RWPE1 (cell line): ENCODE results near the gene PARN.

ENCODE experiments used
- CTCF ChIA-PET: fragments of 350-600 bp; sonication (Branson Sonifier 250); formaldehyde crosslinking; extraction: SDS; loops from one replicate; lab custom pipeline; 2021; lab: Yijun Ruan, JAX
- POLR2A ChIA-PET: fragments of 400-600 bp; formaldehyde crosslinking; extraction: SDS; loops from one replicate; lab custom pipeline; 2020; ENCODE audit warnings: antibody characterized with exemption; ENCODE audit not compliant: low non-redundant PET; lab: Yijun Ruan, JAX
- DNase-seq: peaks from one replicate; pipeline ENCODE4 v3.0.0; 2012; ENCODE audit warnings: low spot score
- H3K27ac ChIP-seq: fragments of 450-650 bp; 2 replicates; pipeline ENCODE4 v1.5.1; 2017
- CTCF ChIP-seq: fragments of 450-650 bp; conservative IDR thresholded peaks from 2 replicates; pipeline ENCODE4 v1.5.1; 2017; ENCODE audit warnings: low read depth, mild to moderate bottlenecking

Gene PARN

GRCh38 chr16:14487579-14487978 is 142.5 kb downstream of the PARN start:
- DNase-seq = no peak
- ChIA-PET POLR2A (interaction anchor here (0.7 kb wide), 1 partner anchor 184 kb away, joined by 3 read pairs; no protein-coding TSS in a partner anchor), CTCF (interaction anchor here (1.0 kb wide), 1 partner anchor 13 kb away, joined by 3 read pairs; no protein-coding TSS in a partner anchor)
- no peak for TF ChIP-seq CTCF
- H3K27ac ChIP-seq = no peak overlapping the region

GRCh38 chr16:14486520-14487303 is 143.3 kb downstream of the PARN start:
- DNase-seq = peak; percentile 86
- ChIA-PET CTCF (interaction anchor here (1.0 kb wide), 1 partner anchor 14 kb away, joined by 3 read pairs; no protein-coding TSS in a partner anchor), POLR2A (interaction anchor here (0.7 kb wide), 1 partner anchor 183 kb away, joined by 3 read pairs; no protein-coding TSS in a partner anchor)
- peak overlapping the region; percentile 88 for H3K27ac ChIP-seq
- TF ChIP-seq CTCF = no peak

GRCh38 chr16:14485811-14486519 is 144.1 kb downstream of the PARN start:
- TF ChIP-seq CTCF = no peak
- POLR2A ChIA-PET = interaction anchor here (0.5 kb wide), 1 partner anchor 211 kb away, joined by 6 read pairs; no protein-coding TSS in a partner anchor
- CTCF ChIA-PET = interaction anchor here (0.6 kb wide), 1 partner anchor 26 kb away, joined by 4 read pairs; no protein-coding TSS in a partner anchor
- no peak for DNase-seq
- peak overlapping the region; percentile 88 for H3K27ac ChIP-seq

- DNase-seq = no peak
- POLR2A ChIA-PET = interaction anchor here (0.5 kb wide), 1 partner anchor 210 kb away, joined by 6 read pairs; no protein-coding TSS in a partner anchor
- CTCF ChIA-PET = interaction anchor here (0.6 kb wide), 1 partner anchor 27 kb away, joined by 4 read pairs; no protein-coding TSS in a partner anchor
- no peak overlapping the region for H3K27ac ChIP-seq
- no peak for TF ChIP-seq CTCF
These were observed 144.9 kb downstream of the PARN start for GRCh38 chr16:14485121-14485551.

GRCh38 chr16:14483819-14484385 is 146.2 kb downstream of the PARN start:
- no peak for DNase-seq
- ChIA-PET POLR2A (no interaction called here), CTCF (no interaction called here)
- H3K27ac ChIP-seq = no peak overlapping the region
- TF ChIP-seq CTCF = no peak

GRCh38 chr16:14476183-14476582 is 153.9 kb downstream of the PARN start:
- CTCF ChIA-PET = no interaction called here
- no peak for DNase-seq
- H3K27ac ChIP-seq = no peak overlapping the region

More at GRCh38 chr16:14476183-14476582, 153.9 kb downstream of the PARN start:
- no peak for TF ChIP-seq CTCF
- POLR2A ChIA-PET = no interaction called here
